Activated CD8-positive, alpha-beta memory T cell treated with anti-CD3 and anti-CD28 coated beads for 48 hours (primary cell): ENCODE data around the gene NPR1.
"Not testable (repeated sequence)": the region's sequence is repeated elsewhere in the genome, so short reads cannot be mapped to it uniquely, and the experiment has no call there.

Experiments used
- DNase-seq, 3 experiments: peaks; one replicate each; pipeline ENCODE4 v3.0.0-alpha.2; 2020; ENCODE audit warnings: low read depth in 2 of 3, low spot score in 2 of 3

Gene NPR1

GRCh38 chr1:153679337-153680119 lies 1.0 kb downstream of the NPR1 start:
- no peak for DNase-seq

- DNase-seq = no peak
Observed at GRCh38 chr1:153680120-153680403, 1.6 kb downstream of the NPR1 start.

- no peak for DNase-seq
Observed at GRCh38 chr1:153682730-153683129, 4.2 kb downstream of the NPR1 start.

GRCh38 chr1:153683854-153684253 lies 5.4 kb downstream of the NPR1 start:
- no peak for DNase-seq

- no peak for DNase-seq
Observed at GRCh38 chr1:153684892-153685291, 6.4 kb downstream of the NPR1 start.

- DNase-seq = no peak
Observed at GRCh38 chr1:153685544-153686340, 7.3 kb downstream of the NPR1 start.

DNA sequence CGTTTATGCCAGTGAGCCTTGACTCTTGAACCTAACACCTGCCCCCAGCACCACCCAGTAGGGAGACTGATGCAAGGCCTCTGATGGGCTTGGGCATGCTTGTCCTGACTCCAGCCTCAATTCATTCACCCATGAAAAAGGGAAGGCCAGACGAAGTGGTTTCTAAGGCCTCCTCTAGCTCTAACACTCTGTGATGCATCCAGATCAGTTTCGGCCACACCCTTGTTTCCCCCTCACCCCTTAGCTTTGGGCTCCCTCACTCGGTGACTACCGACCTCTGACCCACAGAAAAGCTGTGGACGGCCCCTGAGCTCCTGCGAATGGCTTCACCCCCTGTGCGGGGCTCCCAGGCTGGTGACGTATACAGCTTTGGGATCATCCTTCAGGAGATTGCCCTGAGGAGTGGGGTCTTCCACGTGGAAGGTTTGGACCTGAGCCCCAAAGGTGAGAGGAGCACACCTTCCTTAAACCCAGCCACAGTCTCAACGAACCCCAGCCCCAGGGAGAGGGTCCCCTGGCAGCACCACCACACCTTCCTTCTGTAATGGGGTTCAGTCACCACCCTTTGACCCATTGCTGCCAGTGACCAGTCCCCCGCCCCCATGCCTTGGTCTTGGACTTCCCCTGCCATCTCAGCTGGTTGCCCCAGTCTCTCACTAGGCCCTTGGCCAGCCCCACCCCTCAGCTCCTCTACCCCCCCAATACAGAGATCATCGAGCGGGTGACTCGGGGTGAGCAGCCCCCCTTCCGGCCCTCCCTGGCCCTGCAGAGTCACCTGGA lies 9.0 kb downstream of the NPR1 start:
- no peak for DNase-seq

DNA sequence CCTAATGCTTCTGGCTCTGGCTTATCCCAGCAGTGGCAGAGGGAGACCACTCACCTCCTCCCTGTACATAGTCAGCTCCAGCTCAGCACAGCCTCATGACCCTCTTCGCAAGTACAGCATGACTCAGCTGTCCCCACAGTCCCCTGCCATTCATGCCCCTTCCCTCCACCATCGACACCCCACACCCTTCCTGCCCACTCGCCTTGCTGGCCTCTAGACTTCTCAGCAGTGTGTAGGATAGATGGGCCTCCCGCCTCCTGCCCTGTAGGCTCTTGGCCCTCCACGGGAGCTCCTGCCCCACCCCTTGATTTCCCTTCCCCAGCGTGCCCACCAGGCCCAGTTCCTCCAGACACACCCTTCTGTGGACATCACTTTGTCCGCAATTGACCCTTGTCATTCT lies 9.8 kb downstream of the NPR1 start:
- DNase-seq = no peak

GRCh38 chr1:153688736-153689328 lies 10.3 kb downstream of the NPR1 start:
- no peak for DNase-seq

DNA sequence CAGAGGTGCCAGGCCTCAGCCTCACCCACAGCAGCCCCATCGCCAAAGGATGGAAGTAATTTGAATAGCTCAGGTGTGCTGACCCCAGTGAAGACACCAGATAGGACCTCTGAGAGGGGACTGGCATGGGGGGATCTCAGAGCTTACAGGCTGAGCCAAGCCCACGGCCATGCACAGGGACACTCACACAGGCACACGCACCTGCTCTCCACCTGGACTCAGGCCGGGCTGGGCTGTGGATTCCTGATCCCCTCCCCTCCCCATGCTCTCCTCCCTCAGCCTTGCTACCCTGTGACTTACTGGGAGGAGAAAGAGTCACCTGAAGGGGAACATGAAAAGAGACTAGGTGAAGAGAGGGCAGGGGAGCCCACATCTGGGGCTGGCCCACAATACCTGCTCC lies 15.0 kb downstream of the NPR1 start:
- no peak for DNase-seq

DNA sequence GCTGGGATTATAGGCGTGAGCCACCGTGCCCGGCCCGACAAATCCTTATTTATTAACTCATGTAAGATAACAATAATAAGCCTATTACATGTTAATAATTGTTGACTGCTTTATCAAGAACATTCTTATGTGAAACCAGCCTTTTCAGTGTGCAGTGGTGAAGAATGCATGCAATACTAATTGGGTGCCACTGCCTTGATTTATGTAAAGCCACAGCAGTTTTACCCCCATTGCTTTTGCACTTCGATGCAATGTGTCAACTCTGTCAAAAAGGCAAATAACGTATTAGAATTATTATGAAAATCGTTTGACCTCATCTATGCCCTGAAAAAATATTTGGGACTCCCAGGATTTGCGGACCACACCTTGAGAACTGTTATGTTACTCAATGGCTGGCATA lies 18.3 kb downstream of the NPR1 start:
- DNase-seq = no peak

DNA sequence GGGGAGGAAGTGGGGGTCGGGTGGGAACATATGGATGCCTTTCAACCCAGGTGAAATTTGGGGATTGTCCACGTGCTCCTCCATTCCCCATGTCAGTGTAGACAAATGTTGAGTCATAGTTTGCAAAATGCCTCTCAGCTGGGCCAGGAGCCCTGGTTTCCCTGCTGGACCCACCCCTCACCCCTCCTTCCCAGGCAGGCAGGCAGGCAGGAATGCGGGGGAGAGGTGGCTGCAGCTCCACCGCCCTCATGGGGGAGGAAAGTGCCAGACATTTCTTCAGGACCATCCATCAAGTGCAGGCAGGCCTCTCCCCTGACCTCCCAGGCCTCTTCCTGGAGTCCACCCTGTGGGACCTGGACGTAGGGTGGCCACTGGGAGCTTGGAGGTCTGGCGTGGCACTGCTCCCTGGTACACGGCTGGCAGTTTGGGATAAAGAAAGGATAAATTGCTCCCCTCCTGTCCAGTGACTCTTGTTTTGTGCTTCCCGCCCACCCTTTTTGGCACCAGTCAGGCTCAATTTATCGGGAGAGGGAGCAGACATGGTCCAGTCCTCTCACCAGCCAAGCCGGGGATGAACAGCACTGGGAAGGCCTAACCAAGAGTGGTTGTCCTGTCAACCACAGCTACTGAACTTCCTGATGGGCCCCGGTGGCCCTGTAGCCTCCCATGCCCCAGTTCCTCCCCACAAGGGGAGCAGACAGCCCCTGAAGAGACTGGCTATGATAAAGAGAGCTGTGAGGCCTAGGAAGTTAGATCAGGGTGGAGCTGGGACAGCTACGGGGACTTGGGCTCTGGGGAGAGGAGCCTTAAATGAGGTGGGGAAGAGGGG lies 18.9 kb downstream of the NPR1 start:
- DNase-seq = no peak

DNA sequence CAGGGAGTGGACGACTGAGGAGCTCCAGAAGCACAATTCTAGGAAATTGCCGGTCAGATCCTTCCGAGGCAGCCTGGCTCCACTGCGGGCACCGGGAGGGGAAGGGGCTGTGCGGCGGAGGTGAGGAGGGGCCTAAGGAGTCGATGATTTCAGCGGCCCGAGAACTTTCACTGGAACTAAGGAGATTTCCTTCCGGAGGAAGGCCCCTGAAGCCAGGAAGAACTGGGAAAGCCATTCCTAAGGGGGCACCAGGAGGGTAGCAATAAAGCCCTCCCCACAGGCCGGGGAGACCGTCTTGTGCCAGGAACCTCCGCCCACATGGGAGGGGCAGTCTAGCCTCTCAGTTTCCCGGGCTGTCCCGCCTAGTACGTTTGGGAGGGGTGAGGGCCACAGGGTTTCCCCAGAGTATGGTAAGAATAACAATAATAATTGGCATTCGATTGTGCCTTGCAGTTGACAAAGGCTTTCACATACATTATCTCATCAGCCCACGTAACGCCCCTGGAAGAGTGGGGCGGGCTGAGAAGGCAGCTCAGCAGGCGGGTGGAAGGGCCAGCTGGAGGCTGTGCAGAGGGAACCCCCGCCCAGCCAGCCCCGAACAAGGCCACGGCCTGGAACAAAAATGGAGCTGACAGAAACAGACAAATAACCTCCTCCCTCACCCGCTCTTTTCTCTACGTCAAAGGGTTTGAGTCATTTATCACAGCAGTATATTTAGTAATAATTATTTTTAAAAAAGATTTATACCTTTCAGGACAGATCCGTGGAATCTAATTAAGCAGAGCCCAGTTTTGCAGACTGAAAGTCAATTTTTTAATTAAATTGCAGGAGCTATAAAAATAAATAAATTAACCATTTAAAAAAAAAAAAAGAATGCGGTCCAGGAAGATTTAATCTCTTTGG lies 19.8 kb downstream of the NPR1 start:
- DNase-seq = no peak

GRCh38 chr1:153698923-153699714 lies 20.6 kb downstream of the NPR1 start:
- no peak for DNase-seq

DNA sequence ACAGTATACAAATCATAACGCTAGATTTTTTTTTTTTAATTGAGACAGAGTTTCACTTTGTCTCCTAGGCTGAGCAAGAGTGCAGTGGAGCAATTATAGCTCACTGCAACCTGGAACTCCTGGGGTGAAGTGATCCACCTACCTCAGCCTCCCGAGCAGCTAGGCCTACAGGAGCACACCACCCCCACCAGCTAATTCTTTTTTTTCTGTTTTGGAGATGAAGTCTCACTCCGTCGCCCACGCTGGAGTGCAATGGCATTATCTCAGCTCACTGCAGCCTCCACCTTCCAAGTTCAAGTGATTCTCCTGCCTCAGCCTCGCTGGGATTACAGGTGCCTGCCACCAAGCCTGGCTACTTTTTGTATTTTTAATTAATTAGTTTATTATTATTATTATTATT lies 21.3 kb downstream of the NPR1 start:
- no peak for DNase-seq

DNA sequence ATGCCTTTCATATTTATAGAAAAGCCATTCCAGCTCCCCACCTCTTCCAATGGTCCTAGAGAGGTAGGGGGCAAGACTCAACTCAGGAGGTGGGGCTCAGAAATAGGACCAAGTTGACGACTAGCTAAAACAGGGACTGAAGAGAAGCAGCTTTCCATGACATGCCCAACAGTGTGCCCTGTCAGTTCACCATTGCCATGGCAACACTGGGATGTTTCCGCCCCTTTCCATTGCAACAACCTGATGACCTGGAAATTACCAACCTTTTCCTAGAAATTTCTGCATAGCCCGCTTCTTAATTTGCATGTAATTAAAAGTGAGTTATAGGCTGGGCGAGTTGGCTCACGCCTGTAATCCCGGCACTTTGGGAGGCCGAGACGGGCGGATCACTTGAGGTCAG lies 27.0 kb downstream of the NPR1 start:
- DNase-seq = no peak

DNA sequence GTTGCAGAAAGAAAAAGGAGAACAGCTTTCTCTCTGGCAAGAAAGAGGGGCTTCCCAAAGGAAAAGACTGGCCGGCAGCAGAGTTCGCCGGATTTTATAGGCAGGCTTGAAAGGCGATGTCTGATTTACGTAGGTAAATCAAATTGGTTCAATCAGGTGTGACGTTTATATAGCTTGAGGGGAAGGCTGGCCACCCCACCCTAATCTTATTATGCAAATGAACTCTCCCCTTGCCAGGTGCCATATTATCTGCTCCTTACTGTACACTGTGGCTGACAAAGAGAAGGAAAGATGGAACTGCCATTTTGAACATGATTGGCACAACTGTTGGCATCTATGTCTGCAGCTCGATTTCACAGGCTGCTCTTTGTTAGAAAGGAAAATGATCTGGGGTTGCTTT lies 32.5 kb downstream of the NPR1 start:
- DNase-seq = no peak

DNA sequence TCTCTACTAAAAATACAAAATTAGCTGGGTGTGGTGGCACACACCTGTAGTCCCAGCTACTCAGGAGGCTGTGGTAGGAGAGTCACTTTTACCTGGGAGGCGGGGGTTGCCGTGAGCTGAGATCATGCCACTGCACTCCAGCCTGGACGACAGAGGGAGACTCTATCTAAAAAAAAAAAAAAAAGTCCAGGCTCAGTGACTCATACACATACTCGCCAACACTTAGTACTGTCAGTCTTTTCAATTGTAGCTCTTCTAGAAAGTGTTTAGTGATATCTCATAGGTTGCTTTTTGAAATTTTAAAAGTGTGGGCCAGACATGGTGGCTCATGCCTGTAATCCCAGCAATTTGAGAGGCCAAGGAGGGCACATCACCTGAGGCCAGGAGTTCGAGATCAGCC lies 37.7 kb downstream of the NPR1 start:
- DNase-seq = not testable (repeated sequence)

GRCh38 chr1:153717330-153717729 lies 38.8 kb downstream of the NPR1 start:
- no peak for DNase-seq
